Measurements from ENCODE around the gene XRCC6.

XRCC6 gene

DNA sequence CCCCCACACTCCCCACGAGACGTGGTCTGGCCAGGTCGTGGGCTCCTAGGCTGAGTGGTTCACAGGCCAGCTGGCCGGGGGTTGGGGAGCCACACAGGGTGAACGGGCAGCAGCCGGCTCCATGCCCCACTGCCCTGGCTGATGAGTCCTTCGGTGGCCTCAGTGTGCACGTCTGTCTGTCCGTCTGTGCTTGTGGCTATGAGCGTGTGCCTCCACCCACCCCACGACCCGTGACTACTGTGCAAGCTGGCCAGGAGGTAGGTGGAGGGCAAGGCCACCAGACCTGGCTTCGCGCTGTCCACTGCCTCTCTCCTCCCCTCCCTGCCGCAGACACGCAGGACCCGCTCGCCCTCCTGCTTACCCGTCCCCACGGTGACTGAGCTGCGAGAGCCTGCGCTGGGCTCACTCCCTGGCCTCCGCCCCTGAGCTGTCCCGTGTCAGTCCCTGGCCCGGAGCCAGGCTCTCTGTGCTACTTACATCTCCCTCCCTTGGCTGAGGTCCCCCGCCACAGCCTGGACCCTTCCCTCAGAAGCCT is 46.2 kb upstream of the XRCC6 start:
- TF ChIP-seq ISL1 (CRISPR knock-in tag; IDR thresholded peaks at IDR 0.05) (no peak), ZFP30 (CRISPR knock-in tag; IDR thresholded peaks at IDR 0.05) (no peak), OSR1 (CRISPR knock-in tag; IDR thresholded peaks at IDR 0.05) (no peak), RARB (CRISPR knock-in tag; IDR thresholded peaks at IDR 0.05) (no peak), ZNF8 (CRISPR knock-in tag; IDR thresholded peaks at IDR 0.05) (no peak), ESRRG (CRISPR knock-in tag; IDR thresholded peaks at IDR 0.05) (no peak), CSDC2 (CRISPR knock-in tag; IDR thresholded peaks at IDR 0.05) (no peak), TCF4 (CRISPR knock-in tag; IDR thresholded peaks at IDR 0.05; ENCODE audit: borderline replicate concordance) (no peak), BACH2 (CRISPR knock-in tag; IDR thresholded peaks at IDR 0.05; ENCODE audit: borderline replicate concordance) (no peak), ZC3H10 (CRISPR knock-in tag; IDR thresholded peaks at IDR 0.05) (no peak), ZNF565 (CRISPR knock-in tag; conservative IDR thresholded peaks at IDR 0.05; ENCODE audit: low read depth) (no peak)
- TF ChIP-seq, protein P1, sequence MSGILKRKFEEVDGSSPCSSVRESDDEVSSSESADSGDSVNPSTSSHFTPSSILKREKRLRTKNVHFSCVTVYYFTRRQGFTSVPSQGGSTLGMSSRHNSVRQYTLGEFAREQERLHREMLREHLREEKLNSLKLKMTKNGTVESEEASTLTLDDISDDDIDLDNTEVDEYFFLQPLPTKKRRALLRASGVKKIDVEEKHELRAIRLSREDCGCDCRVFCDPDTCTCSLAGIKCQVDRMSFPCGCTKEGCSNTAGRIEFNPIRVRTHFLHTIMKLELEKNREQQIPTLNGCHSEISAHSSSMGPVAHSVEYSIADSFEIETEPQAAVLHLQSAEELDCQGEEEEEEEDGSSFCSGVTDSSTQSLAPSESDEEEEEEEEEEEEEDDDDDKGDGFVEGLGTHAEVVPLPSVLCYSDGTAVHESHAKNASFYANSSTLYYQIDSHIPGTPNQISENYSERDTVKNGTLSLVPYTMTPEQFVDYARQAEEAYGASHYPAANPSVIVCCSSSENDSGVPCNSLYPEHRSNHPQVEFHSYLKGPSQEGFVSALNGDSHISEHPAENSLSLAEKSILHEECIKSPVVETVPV (CRISPR knock-in tag; IDR thresholded peaks at IDR 0.05) = no peak
- TF ChIP-seq, protein P2, sequence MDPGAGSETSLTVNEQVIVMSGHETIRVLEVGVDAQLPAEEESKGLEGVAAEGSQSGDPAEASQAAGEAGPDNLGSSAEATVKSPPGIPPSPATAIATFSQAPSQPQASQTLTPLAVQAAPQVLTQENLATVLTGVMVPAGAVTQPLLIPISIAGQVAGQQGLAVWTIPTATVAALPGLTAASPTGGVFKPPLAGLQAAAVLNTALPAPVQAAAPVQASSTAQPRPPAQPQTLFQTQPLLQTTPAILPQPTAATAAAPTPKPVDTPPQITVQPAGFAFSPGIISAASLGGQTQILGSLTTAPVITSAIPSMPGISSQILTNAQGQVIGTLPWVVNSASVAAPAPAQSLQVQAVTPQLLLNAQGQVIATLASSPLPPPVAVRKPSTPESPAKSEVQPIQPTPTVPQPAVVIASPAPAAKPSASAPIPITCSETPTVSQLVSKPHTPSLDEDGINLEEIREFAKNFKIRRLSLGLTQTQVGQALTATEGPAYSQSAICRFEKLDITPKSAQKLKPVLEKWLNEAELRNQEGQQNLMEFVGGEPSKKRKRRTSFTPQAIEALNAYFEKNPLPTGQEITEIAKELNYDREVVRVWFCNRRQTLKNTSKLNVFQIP (CRISPR knock-in tag; IDR thresholded peaks at IDR 0.05; ENCODE audit: borderline replicate concordance, low read depth) = no peak
- TF ChIP-seq, protein P3, sequence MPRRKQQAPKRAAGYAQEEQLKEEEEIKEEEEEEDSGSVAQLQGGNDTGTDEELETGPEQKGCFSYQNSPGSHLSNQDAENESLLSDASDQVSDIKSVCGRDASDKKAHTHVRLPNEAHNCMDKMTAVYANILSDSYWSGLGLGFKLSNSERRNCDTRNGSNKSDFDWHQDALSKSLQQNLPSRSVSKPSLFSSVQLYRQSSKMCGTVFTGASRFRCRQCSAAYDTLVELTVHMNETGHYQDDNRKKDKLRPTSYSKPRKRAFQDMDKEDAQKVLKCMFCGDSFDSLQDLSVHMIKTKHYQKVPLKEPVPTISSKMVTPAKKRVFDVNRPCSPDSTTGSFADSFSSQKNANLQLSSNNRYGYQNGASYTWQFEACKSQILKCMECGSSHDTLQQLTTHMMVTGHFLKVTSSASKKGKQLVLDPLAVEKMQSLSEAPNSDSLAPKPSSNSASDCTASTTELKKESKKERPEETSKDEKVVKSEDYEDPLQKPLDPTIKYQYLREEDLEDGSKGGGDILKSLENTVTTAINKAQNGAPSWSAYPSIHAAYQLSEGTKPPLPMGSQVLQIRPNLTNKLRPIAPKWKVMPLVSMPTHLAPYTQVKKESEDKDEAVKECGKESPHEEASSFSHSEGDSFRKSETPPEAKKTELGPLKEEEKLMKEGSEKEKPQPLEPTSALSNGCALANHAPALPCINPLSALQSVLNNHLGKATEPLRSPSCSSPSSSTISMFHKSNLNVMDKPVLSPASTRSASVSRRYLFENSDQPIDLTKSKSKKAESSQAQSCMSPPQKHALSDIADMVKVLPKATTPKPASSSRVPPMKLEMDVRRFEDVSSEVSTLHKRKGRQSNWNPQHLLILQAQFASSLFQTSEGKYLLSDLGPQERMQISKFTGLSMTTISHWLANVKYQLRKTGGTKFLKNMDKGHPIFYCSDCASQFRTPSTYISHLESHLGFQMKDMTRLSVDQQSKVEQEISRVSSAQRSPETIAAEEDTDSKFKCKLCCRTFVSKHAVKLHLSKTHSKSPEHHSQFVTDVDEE (CRISPR knock-in tag; IDR thresholded peaks at IDR 0.05) = no peak
- ATAC-seq = no peak; the same call in 2 of the 3 replicates

DNA sequence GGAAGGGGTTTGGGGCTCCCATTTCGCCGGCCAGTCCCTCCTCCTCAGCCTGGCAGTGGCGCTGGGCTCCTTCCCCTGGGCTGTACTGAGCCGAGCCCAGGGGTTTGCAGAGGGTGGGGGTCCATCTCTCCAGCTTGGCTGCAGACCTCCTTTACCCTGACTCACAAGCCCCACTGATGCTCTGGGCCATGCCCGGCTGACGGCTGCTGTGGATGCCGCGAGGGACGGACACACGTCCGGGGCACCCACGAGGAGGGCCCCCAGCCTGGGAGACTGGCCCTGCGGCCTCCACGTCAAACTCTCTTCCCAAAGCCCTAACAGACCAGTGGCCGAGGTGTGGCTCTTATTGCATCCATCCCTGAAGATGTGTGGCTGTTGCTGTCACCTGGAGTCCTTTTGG is 45.6 kb upstream of the XRCC6 start:
- TF ChIP-seq CSDC2 (CRISPR knock-in tag; IDR thresholded peaks at IDR 0.05) (no peak), BACH2 (CRISPR knock-in tag; IDR thresholded peaks at IDR 0.05; ENCODE audit: borderline replicate concordance) (no peak), SNAI2 (CRISPR knock-in tag; IDR thresholded peaks at IDR 0.05) (no peak), ZC3H10 (CRISPR knock-in tag; IDR thresholded peaks at IDR 0.05) (no peak), TCF4 (CRISPR knock-in tag; IDR thresholded peaks at IDR 0.05; ENCODE audit: borderline replicate concordance) (no peak), ZNF565 (CRISPR knock-in tag; conservative IDR thresholded peaks at IDR 0.05; ENCODE audit: low read depth) (no peak), ZFP30 (CRISPR knock-in tag; IDR thresholded peaks at IDR 0.05) (no peak), PPARA (CRISPR knock-in tag; IDR thresholded peaks at IDR 0.05; ENCODE audit: borderline replicate concordance) (no peak), ZFP3 (CRISPR knock-in tag; IDR thresholded peaks at IDR 0.05) (no peak), OSR1 (CRISPR knock-in tag; IDR thresholded peaks at IDR 0.05) (no peak), ISL1 (CRISPR knock-in tag; IDR thresholded peaks at IDR 0.05) (no peak), ARNTL (CRISPR knock-in tag; IDR thresholded peaks at IDR 0.05; ENCODE audit: borderline replicate concordance, low read depth) (no peak), RARB (CRISPR knock-in tag; IDR thresholded peaks at IDR 0.05) (no peak)
- TF ChIP-seq, protein P2 (CRISPR knock-in tag; IDR thresholded peaks at IDR 0.05; ENCODE audit: borderline replicate concordance, low read depth) = no peak
- TF ChIP-seq, protein P4, sequence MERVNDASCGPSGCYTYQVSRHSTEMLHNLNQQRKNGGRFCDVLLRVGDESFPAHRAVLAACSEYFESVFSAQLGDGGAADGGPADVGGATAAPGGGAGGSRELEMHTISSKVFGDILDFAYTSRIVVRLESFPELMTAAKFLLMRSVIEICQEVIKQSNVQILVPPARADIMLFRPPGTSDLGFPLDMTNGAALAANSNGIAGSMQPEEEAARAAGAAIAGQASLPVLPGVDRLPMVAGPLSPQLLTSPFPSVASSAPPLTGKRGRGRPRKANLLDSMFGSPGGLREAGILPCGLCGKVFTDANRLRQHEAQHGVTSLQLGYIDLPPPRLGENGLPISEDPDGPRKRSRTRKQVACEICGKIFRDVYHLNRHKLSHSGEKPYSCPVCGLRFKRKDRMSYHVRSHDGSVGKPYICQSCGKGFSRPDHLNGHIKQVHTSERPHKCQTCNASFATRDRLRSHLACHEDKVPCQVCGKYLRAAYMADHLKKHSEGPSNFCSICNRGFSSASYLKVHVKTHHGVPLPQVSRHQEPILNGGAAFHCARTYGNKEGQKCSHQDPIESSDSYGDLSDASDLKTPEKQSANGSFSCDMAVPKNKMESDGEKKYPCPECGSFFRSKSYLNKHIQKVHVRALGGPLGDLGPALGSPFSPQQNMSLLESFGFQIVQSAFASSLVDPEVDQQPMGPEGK (CRISPR knock-in tag; IDR thresholded peaks at IDR 0.05; ENCODE audit: borderline replicate concordance) = no peak
- TF ChIP-seq, protein P3 (CRISPR knock-in tag; IDR thresholded peaks at IDR 0.05) = no peak
- TF ChIP-seq, protein P1 (CRISPR knock-in tag; IDR thresholded peaks at IDR 0.05) = no peak
- TF ChIP-seq, protein P5, sequence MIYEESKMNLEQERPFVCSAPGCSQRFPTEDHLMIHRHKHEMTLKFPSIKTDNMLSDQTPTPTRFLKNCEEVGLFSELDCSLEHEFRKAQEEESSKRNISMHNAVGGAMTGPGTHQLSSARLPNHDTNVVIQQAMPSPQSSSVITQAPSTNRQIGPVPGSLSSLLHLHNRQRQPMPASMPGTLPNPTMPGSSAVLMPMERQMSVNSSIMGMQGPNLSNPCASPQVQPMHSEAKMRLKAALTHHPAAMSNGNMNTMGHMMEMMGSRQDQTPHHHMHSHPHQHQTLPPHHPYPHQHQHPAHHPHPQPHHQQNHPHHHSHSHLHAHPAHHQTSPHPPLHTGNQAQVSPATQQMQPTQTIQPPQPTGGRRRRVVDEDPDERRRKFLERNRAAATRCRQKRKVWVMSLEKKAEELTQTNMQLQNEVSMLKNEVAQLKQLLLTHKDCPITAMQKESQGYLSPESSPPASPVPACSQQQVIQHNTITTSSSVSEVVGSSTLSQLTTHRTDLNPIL (CRISPR knock-in tag; IDR thresholded peaks at IDR 0.05; ENCODE audit: low read depth) = no peak
- ATAC-seq = no peak; the same call in 2 of the 3 replicates

All from SK-N-SH treated with all-trans-retinoic acid at 6 μM for 48 hours (cell line).